GM13977 (cell line): ENCODE results near the gene C1QTNF3.

Experiments used
- DNase-seq: peaks from one replicate; pipeline ENCODE4 v3.0.0; 2012; ENCODE audit warnings: low spot score
- CTCF ChIP-seq: IDR thresholded peaks from 2 replicates; pipeline ENCODE4 v1.5.1; 2012; ENCODE audit warnings: mild to moderate bottlenecking, control low read depth; ENCODE audit not compliant: insufficient read depth; ENCODE audit errors: extremely low read depth, missing control alignments
- in situ Hi-C: fragments of 300-500 bp; cut with MboI; formaldehyde crosslinking; loops from one replicate; pipeline ENCODE4 v1.12.0; 2022; ENCODE audit warnings: low sequenced_read_pairs, low pct_unique_long_range_greater_than_20kb, mixed read lengths, inconsistent platforms; ENCODE audit not compliant: unreplicated experiment

The C1QTNF3 gene

GRCh38 chr5:34007201-34007620, 35.8 kb downstream of the C1QTNF3 start:
- no peak for TF ChIP-seq CTCF
- in situ Hi-C loops = no loop called here
- peak; percentile 29 for DNase-seq

- TF ChIP-seq CTCF = no peak
- in situ Hi-C loops = no loop called here
- DNase-seq = no peak
Measured at GRCh38 chr5:34005681-34006080, 37.3 kb downstream of the C1QTNF3 start.

- in situ Hi-C loops = no loop called here
- DNase-seq = peak; percentile 51
- no peak for TF ChIP-seq CTCF
Measured at GRCh38 chr5:34005211-34005610, 37.8 kb downstream of the C1QTNF3 start.

- no peak for TF ChIP-seq CTCF
- in situ Hi-C loops = no loop called here
- no peak for DNase-seq
Measured at GRCh38 chr5:34003941-34004340, 39.1 kb downstream of the C1QTNF3 start.

- in situ Hi-C loops = no loop called here
- no peak for DNase-seq
- no peak for TF ChIP-seq CTCF
Measured at GRCh38 chr5:34002629-34003328, 40.2 kb downstream of the C1QTNF3 start.

GRCh38 chr5:34001241-34001841, 41.7 kb downstream of the C1QTNF3 start:
- in situ Hi-C loops = no loop called here
- no peak for TF ChIP-seq CTCF
- no peak for DNase-seq
